Ishikawa (cell line): ENCODE data around the gene RPTOR.

Experiments
- CEBPB ChIP-seq: IDR thresholded peaks from 2 replicates; pipeline ENCODE4 v1.6.1; 2012
- CREB1 ChIP-seq: IDR thresholded peaks from 2 replicates; pipeline ENCODE4 v1.6.1; 2012; ENCODE audit warnings: low read depth
- EGR1 ChIP-seq: IDR thresholded peaks from 2 replicates; pipeline ENCODE4 v1.6.1; 2012
- EP300 ChIP-seq: IDR thresholded peaks from 2 replicates; pipeline ENCODE4 v1.6.1; 2012; ENCODE audit warnings: borderline replicate concordance
- FOXM1 ChIP-seq: IDR thresholded peaks from 2 replicates; pipeline ENCODE4 v1.6.1; 2012; ENCODE audit warnings: low read depth, borderline replicate concordance
- MAX ChIP-seq: IDR thresholded peaks from 2 replicates; pipeline ENCODE4 v1.6.1; 2012
- NFIC ChIP-seq: IDR thresholded peaks from 2 replicates; pipeline ENCODE4 v1.6.1; 2012
- RAD21 ChIP-seq: IDR thresholded peaks from 2 replicates; pipeline ENCODE4 v1.6.1; 2012; ENCODE audit warnings: low read depth
- REST ChIP-seq: IDR thresholded peaks from 2 replicates; pipeline ENCODE4 v1.6.1; 2012; ENCODE audit warnings: low read depth, mild to moderate bottlenecking
- TAF1 ChIP-seq: IDR thresholded peaks from 2 replicates; pipeline ENCODE4 v1.6.1; 2012; ENCODE audit warnings: low read depth, mild to moderate bottlenecking
- TCF12 ChIP-seq: IDR thresholded peaks from 2 replicates; pipeline ENCODE4 v1.6.1; 2012; ENCODE audit warnings: low read depth
- TEAD4 ChIP-seq: IDR thresholded peaks from 2 replicates; pipeline ENCODE4 v1.6.1; 2012
- YY1 ChIP-seq: IDR thresholded peaks from 2 replicates; pipeline ENCODE4 v1.6.1; 2012; ENCODE audit warnings: low read depth
- ZBTB7A ChIP-seq: IDR thresholded peaks from 2 replicates; pipeline ENCODE4 v1.6.1; 2012; ENCODE audit warnings: low read depth

- TF ChIP-seq REST (no peak), YY1 (no peak), CREB1 (no peak), MAX (no peak), EP300 (no peak), TAF1 (no peak), RAD21 (no peak), TEAD4 (no peak), EGR1 (no peak), CEBPB (no peak), NFIC (no peak), FOXM1 (no peak), ZBTB7A (no peak), TCF12 (no peak)
These were observed 77.3 kb downstream of the RPTOR start for GRCh38 chr17:80621997-80622357.
